ENCODE measurements around the gene ACRBP. TPM values are rescaled to one million over a fixed set of nuclear protein-coding genes. Genes with fewer than 3 reads are reported as not detected.

Gene ACRBP
- 1 to 10 TPM in 1 of 2 experiments, under 1 TPM in 1; 0.63 to 1.2 TPM for total RNA-seq

- H3K4me1 Mint-ChIP-seq (ENCODE audit: low read depth), result peaks cover 5% of the 10 kb centered on the region
- peaks cover 18% of the 10 kb centered on the region for H3K9me3 Mint-ChIP-seq
- no peak within 1 kb of the TSS for H3K27ac Mint-ChIP-seq
- intact Hi-C loops (cut with micrococcal nuclease), result no loop called here
- no peaks in the 10 kb centered on the region for H3K27me3 Mint-ChIP-seq
- ChIA-PET POLR2A (no interaction called here), CTCF (interaction anchor here (0.9 kb wide), 1 partner anchor 226 kb away, joined by 3 read pairs; the partner anchor contains the start of gene SPSB2)
- DNase-seq, result peak; percentile 53
- H3K36me3 Mint-ChIP-seq, result peaks cover 38% of the 10 kb centered on the region
- H3K4me3 Mint-ChIP-seq, result peak within 1 kb of the TSS; percentile 56
Observed at GRCh38 chr12:6647083-6647604, at the start of gene ACRBP. Gene ACRBP (minus strand): TSS chr12:6647432. CDS start chr12:6647366, 66 bp downstream.

- peaks cover 13% of the 10 kb centered on the region for H3K27me3 Mint-ChIP-seq
- no peaks in the 10 kb centered on the region for H3K36me3 Mint-ChIP-seq
- intact Hi-C loops (cut with micrococcal nuclease), result no loop called here
- POLR2A ChIA-PET, result no interaction called here
- H3K9me3 Mint-ChIP-seq, result no peaks in the 10 kb centered on the region
- no peak for DNase-seq
- no peak overlapping the region for H3K27ac Mint-ChIP-seq
- H3K4me1 Mint-ChIP-seq (ENCODE audit: low read depth), result peaks cover 9% of the 10 kb centered on the region
- CTCF ChIA-PET, result interaction anchor here (0.5 to 1.6 kb wide), 3 partner anchors 11 to 196 kb away, joined by 3 to 4 read pairs (median 4); no protein-coding TSS in a partner anchor
- H3K4me3 Mint-ChIP-seq, result no peak overlapping the region
Observed at GRCh38 chr12:6695313-6696045, 48.2 kb upstream of the ACRBP start.

GRCh38 chr12:6694701-6695100 lies 47.5 kb upstream of the ACRBP start:
- Mint-ChIP-seq H3K36me3 (peaks cover under 1% of the 10 kb centered on the region), H3K27ac (no peak overlapping the region), H3K9me3 (no peaks in the 10 kb centered on the region), H3K4me3 (no peak overlapping the region), H3K4me1 (ENCODE audit: low read depth) (peaks cover 13% of the 10 kb centered on the region), H3K27me3 (peaks cover 11% of the 10 kb centered on the region)
- intact Hi-C loops (cut with micrococcal nuclease), result no loop called here
- POLR2A ChIA-PET, result no interaction called here
- DNase-seq, result no peak
- CTCF ChIA-PET, result interaction anchor here (0.5 to 1.6 kb wide), 2 partner anchors 10 to 134 kb away, joined by 4 read pairs; no protein-coding TSS in a partner anchor

- Mint-ChIP-seq H3K4me1 (ENCODE audit: low read depth) (peaks cover 6% of the 10 kb centered on the region), H3K36me3 (peaks cover 2% of the 10 kb centered on the region), H3K9me3 (no peaks in the 10 kb centered on the region), H3K27me3 (peaks cover 5% of the 10 kb centered on the region), H3K27ac (no peak overlapping the region), H3K4me3 (no peak overlapping the region)
- ChIA-PET CTCF (no interaction called here), POLR2A (no interaction called here)
- DNase-seq, result no peak
- intact Hi-C loops (cut with micrococcal nuclease), result no loop called here
Observed at GRCh38 chr12:6693832-6694355, 46.7 kb upstream of the ACRBP start.

GRCh38 chr12:6692888-6693287 lies 45.7 kb upstream of the ACRBP start:
- H3K27ac Mint-ChIP-seq, result no peak overlapping the region
- no peaks in the 10 kb centered on the region for H3K27me3 Mint-ChIP-seq
- H3K36me3 Mint-ChIP-seq, result peaks cover 2% of the 10 kb centered on the region
- ChIA-PET POLR2A (interaction anchor here (0.8 kb wide), 1 partner anchor 61 kb away, joined by 3 read pairs; the partner anchor contains the start of gene MLF2), CTCF (interaction anchor here (0.6 kb wide), 1 partner anchor 415 kb away, joined by 4 read pairs; no protein-coding TSS in a partner anchor)
- intact Hi-C loops (cut with micrococcal nuclease), result no loop called here
- no peaks in the 10 kb centered on the region for H3K9me3 Mint-ChIP-seq
- peaks cover 9% of the 10 kb centered on the region for H3K4me1 Mint-ChIP-seq (ENCODE audit: low read depth)
- no peak overlapping the region for H3K4me3 Mint-ChIP-seq
- no peak for DNase-seq

GRCh38 chr12:6691473-6691872 lies 44.2 kb upstream of the ACRBP start:
- Mint-ChIP-seq H3K9me3 (no peaks in the 10 kb centered on the region), H3K4me1 (ENCODE audit: low read depth) (peaks cover 23% of the 10 kb centered on the region), H3K27me3 (no peaks in the 10 kb centered on the region), H3K4me3 (no peak overlapping the region), H3K27ac (no peak overlapping the region), H3K36me3 (peaks cover 6% of the 10 kb centered on the region)
- intact Hi-C loops (cut with micrococcal nuclease), result no loop called here
- DNase-seq, result no peak
- POLR2A ChIA-PET, result interaction anchor here (0.7 kb wide), 1 partner anchor 130 kb away, joined by 3 read pairs; no protein-coding TSS in a partner anchor
- CTCF ChIA-PET, result no interaction called here

GRCh38 chr12:6688999-6689882 lies 42.0 kb upstream of the ACRBP start, which contains the start of gene ZNF384:
Gene ZNF384 (minus strand): TSS chr12:6689375. CDS start chr12:6679520, 9,855 bp downstream.
- H3K36me3 Mint-ChIP-seq, result peaks cover 13% of the 10 kb centered on the region
- intact Hi-C loops (cut with micrococcal nuclease), result loop anchor here (1.0 to 10.0 kb wide), 9 partner anchors 26 to 264 kb away; partner anchors contain the start of genes CDCA3, CHD4, COPS7A and ING4
- ChIA-PET CTCF (interaction anchor here (0.6 to 2.3 kb wide), 25 partner anchors 8 to 202 kb away, joined by 3 to 15 read pairs (median 4); partner anchors contain the start of genes CD4, COPS7A, LAG3 and MLF2), POLR2A (interaction anchor here (0.7 to 2.3 kb wide), 21 partner anchors 10 to 255 kb away, joined by 3 to 53 read pairs (median 4); partner anchors contain the start of genes C12orf57, CD4, CDCA3 and COPS7A)
- peak; percentile 97 for DNase-seq
- H3K4me1 Mint-ChIP-seq (ENCODE audit: low read depth), result peaks cover 44% of the 10 kb centered on the region
- no peaks in the 10 kb centered on the region for H3K27me3 Mint-ChIP-seq
- no peaks in the 10 kb centered on the region for H3K9me3 Mint-ChIP-seq
- H3K27ac Mint-ChIP-seq, result peak within 1 kb of the TSS; percentile 97
- H3K4me3 Mint-ChIP-seq, result peak within 1 kb of the TSS; percentile 92

GRCh38 chr12:6688543-6688998 lies 41.3 kb upstream of the ACRBP start:
- Mint-ChIP-seq H3K27me3 (no peaks in the 10 kb centered on the region), H3K27ac (peak overlapping the region; percentile 97), H3K4me1 (ENCODE audit: low read depth) (peaks cover 46% of the 10 kb centered on the region), H3K36me3 (peaks cover 15% of the 10 kb centered on the region), H3K9me3 (no peaks in the 10 kb centered on the region), H3K4me3 (peak overlapping the region; percentile 92)
- CTCF ChIA-PET, result interaction anchor here (0.6 to 2.3 kb wide), 16 partner anchors 11 to 184 kb away, joined by 3 to 15 read pairs (median 4); partner anchors contain the start of genes CD4, LAG3, MLF2 and SPSB2
- peak; percentile 58 for DNase-seq
- intact Hi-C loops (cut with micrococcal nuclease), result loop anchor here (5.0 to 10.0 kb wide), 2 partner anchors 139 to 264 kb away; partner anchors contain the start of gene P3H3
- POLR2A ChIA-PET, result interaction anchor here (1.0 to 2.3 kb wide), 12 partner anchors 32 to 255 kb away, joined by 3 to 53 read pairs (median 5); partner anchors contain the start of genes C12orf57, CD4, CDCA3 and COPS7A

- Mint-ChIP-seq H3K27me3 (no peaks in the 10 kb centered on the region), H3K4me1 (ENCODE audit: low read depth) (peaks cover 57% of the 10 kb centered on the region), H3K4me3 (no peak overlapping the region), H3K27ac (peak overlapping the region; percentile 49), H3K9me3 (no peaks in the 10 kb centered on the region), H3K36me3 (peaks cover 25% of the 10 kb centered on the region)
- POLR2A ChIA-PET, result no interaction called here
- DNase-seq, result no peak
- intact Hi-C loops (cut with micrococcal nuclease), result loop anchor here (5.0 to 10.0 kb wide), 2 partner anchors 141 to 261 kb away; partner anchors contain the start of gene P3H3
- CTCF ChIA-PET, result interaction anchor here (0.6 to 2.2 kb wide), 10 partner anchors 38 to 205 kb away, joined by 3 to 11 read pairs (median 3); partner anchors contain the start of gene COPS7A
Observed at GRCh38 chr12:6685814-6686213, 38.6 kb upstream of the ACRBP start.

- no peak overlapping the region for H3K4me3 Mint-ChIP-seq
- POLR2A ChIA-PET, result interaction anchor here (0.6 to 1.0 kb wide), 4 partner anchors 10 to 145 kb away, joined by 3 to 5 read pairs (median 4); partner anchors contain the start of gene COPS7A
- H3K36me3 Mint-ChIP-seq, result peaks cover 30% of the 10 kb centered on the region
Observed at GRCh38 chr12:6684609-6685008, 37.4 kb upstream of the ACRBP start.

GRCh38 chr12:6676962-6677361 lies 29.7 kb upstream of the ACRBP start:
- H3K36me3 Mint-ChIP-seq, result peaks cover 52% of the 10 kb centered on the region
- ChIA-PET POLR2A (no interaction called here), CTCF (no interaction called here)
- no peaks in the 10 kb centered on the region for H3K9me3 Mint-ChIP-seq
- peaks cover 6% of the 10 kb centered on the region for H3K4me1 Mint-ChIP-seq (ENCODE audit: low read depth)
- H3K27ac Mint-ChIP-seq, result no peak overlapping the region
- H3K27me3 Mint-ChIP-seq, result no peaks in the 10 kb centered on the region
- intact Hi-C loops (cut with micrococcal nuclease), result no loop called here
- no peak for DNase-seq
- no peak overlapping the region for H3K4me3 Mint-ChIP-seq

More at GRCh38 chr12:6684609-6685008, 37.4 kb upstream of the ACRBP start:
- peaks cover 53% of the 10 kb centered on the region for H3K4me1 Mint-ChIP-seq (ENCODE audit: low read depth)
- intact Hi-C loops (cut with micrococcal nuclease), result loop anchor here (1.0 to 10.0 kb wide), 5 partner anchors 67 to 260 kb away; partner anchors contain the start of gene P3H3
- CTCF ChIA-PET, result interaction anchor here (0.6 to 2.2 kb wide), 43 partner anchors 8 to 168 kb away, joined by 3 to 20 read pairs (median 4); partner anchors contain the start of genes CD4, CDCA3, COPS7A and MLF2
- H3K27me3 Mint-ChIP-seq, result no peaks in the 10 kb centered on the region
- H3K27ac Mint-ChIP-seq, result peak overlapping the region; percentile 46
- no peaks in the 10 kb centered on the region for H3K9me3 Mint-ChIP-seq
- peak; percentile 69 for DNase-seq
